Measurements from ENCODE around the gene USP38.
"Not testable (repeated sequence)": the region's sequence is repeated elsewhere in the genome, so short reads cannot be mapped to it uniquely, and the experiment has no call there.

Gene USP38

DNA sequence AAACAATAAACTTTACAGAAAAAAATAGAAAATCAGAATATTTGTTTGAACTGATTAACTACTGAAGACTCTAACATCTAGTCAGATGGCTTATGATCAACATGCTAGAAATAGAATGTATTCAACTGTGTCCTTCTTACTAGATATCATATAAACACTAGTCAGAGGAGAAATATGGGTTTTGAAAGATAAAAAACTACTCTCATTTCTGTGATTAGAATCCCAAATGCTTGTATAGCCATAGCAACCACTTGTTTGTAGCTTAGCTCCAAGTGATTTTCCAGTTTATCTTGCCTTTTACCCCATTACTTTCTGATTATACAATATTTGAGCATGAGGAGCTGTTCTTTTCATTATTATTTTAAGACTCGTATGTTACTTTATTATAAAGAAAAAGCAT, 31.2 kb downstream of the USP38 start:
- DNase-seq (ENCODE audit: low read depth in 2 of 2), result no peak

DNA sequence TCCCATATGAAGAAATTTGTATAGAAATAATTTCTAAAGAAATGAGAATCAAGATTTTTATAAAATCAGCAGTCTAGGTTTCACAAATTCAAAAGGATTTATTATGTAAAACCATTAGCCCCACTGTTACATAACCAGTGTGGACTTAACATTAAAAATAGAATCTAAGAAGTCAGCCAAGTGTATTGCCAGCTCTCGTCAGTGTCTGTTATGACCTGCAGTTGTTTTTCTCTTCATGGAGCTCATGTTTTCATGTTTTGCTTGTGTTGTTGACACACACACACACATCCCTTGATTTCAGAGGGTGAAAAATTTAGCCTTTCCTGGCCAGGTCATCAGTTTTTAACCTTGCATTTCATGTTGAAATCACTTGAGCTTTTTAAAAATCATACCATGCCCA, 39.5 kb downstream of the USP38 start:
- DNase-seq (ENCODE audit: low read depth in 2 of 2), result no peak

DNA sequence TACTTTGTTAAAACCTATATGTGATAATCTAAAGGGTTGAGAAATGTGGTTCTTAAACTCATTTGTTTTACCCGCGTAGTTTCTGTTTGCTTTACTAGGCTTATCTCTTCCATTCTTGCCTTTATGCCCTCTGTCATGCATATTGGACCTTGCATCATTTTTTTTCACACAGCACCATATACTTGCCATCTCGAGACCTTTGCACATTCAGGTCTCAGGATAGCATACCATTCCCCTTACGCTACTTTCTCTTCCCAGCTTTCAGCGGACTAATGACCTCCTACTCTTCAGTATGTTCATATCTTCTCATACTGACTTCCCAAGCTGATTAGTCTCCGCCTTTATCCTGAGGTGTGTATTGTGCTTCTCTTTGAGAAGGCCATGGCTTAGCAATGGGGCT, 40.5 kb downstream of the USP38 start:
- DNase-seq (ENCODE audit: low read depth in 2 of 2), result no peak

DNA sequence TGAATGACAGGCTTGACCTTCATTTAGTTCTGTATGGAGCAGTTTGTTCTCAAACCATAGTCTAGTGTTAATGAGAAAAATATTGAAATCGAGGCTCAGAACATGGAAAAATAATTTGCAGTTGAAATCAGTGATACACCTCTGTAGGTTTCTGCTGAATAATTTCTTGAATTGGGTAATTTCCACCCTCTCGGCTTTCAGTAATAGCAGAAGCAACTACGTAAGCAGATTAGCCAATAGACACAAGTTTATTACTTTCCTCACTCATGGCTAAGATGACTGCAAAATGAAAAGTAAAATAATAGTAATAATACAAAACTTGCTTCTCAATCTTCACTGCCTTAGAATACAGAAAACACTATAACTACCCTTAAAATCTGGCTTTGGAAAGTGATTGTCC, 46.0 kb downstream of the USP38 start:
- DNase-seq (ENCODE audit: low read depth in 2 of 2), result no peak

DNA sequence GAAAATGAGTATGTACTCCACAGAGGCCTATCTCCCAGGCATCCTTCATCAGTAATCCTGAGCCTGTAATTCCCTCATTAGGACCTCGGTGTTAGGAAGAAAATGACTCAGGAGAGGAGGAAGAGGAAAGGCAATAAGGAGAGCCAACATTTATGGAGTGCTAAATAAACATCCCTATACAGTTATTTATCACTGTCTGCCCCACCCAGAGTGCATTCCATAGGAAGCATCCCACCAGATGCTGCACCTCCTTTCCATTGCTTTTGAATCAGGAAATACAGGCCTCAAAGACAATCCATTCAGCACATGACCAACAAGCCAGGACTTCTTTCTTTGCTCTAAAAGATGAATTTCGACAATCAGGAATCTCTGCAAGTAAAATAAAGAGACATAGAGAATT, 47.6 kb downstream of the USP38 start:
- DNase-seq (ENCODE audit: low read depth in 2 of 2), result no peak

DNA sequence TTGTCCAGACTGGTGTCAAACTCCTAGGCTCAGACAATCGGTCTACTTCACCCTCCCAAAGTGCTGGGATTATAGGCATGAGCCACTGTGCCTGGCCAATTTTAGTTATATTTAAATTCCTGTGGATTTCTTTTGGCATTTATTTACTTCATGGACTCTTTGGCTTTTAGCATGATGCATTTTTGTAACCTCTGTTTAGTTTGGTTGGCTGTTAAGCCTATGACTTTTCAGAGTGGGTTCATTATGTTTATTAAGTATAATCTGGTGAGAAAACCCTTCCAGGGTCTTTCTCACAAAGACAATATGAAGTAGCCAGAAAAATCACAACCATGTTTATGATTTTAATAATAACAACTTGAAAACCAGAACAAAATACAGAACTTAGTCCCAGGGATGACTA, 49.4 kb downstream of the USP38 start:
- no peak for DNase-seq (ENCODE audit: low read depth in 2 of 2)

DNA sequence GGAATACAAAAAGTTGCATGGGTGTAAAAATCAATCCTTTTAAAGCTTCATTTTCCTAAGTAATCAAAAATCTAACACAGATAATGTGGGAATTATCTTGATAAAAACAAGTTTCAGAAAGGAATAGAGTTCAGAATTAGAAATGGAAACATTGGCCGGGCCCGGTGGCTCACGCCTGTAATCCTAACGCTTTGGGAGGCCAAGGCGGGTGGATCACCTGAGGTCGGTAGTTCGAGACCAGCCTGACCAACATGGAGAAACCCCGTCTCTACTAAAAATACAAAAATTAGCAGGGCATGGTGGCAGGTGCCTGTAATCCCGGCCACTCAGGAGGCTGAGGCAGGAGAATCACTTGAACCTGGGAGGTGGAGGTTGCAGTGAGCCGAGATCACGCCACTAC, 52.5 kb downstream of the USP38 start:
- DNase-seq (ENCODE audit: low read depth in 2 of 2), result not testable (repeated sequence)

DNA sequence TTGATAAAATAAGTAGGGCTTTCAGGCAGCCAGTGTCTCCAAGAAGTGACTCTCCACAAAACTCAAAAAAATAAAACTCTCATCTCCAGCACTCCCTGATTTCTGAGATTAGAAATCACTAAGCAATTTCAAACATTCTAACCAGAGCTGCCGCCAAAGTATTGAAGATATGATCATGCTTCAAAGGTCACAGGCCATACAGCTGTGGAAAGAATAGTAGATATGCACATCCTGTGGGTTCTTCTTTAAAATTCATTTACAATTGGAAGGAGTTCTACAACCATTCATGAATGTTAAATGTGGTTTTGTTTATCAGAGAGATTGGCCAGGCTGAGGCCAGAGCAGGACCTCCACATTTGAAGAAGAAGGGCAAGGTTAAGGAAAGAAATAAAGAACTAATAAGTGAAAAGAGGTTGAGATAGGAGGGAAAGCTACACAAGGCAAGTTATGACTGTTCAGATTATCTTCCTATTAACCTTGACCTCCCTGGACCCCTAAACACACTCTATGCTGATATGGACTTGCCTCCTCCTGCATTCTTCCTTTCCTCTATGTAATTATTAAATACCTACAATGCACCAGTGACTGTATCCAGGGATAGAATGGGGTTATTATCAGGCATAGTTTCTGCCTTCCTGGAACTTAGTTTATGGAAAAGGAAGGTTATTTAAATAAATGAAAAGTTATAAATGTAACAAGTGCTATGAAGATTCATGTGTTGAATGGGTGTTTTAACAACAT, 56.4 kb downstream of the USP38 start:
- DNase-seq (ENCODE audit: low read depth in 2 of 2), result no peak

DNA sequence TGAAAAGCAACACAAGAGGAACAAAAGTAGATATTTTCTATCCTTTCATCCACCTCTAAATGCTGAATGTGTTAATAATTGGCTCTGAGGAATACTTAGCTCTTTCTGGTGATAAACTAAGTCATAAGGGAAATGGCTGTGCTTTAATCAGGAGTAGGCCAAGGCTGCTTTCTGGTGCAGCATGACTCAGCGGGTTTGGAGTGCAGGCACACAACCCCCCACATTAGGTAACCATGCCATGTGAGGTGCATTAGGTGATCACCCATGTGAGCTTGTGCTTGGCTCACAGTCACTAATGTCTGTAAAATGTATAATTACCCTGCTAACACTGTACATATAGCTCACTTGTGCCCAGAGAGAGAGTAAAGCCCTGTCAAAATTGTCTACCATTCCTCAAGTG, 57.2 kb downstream of the USP38 start:
- DNase-seq (ENCODE audit: low read depth in 2 of 2), result no peak

DNA sequence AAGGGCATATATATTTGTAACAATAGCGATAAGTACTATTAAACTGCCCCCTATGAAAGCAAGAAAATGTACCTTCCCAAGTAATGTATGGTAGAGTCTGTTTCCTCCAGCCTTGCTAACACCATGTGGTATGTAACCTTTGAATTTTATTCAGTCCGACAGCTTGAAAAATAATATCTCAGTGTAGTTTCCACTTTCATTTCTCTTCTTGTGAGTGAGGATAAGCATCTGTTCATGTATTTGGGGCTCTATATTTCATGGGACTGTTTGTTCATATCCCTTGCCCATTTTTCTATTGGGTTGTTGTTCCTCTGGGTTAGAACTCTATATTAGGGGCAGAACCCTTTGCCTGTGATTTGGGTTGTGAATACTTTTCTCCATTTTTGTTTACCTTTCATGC, 58.3 kb downstream of the USP38 start:
- DNase-seq (ENCODE audit: low read depth in 2 of 2), result no peak

DNA sequence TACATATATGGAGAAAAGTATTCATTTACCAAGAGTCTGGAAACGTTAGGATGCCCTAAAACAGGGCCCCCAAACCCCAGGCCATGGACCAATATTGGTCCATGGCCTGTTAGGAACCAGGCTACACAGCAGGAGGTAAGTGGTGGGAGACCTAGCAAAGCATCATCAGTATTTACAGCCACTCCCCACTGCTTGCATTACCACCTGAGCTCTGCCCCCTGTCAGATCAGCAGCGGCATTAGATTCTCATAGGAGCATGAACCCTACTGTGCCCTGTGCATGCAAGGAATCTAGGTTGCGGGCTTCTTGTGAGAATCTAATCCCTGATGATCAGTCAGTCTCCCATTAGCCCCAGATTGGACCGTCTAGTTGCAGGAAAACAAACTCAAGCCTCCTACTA, 62.3 kb downstream of the USP38 start:
- DNase-seq (ENCODE audit: low read depth in 2 of 2), result no peak

DNA sequence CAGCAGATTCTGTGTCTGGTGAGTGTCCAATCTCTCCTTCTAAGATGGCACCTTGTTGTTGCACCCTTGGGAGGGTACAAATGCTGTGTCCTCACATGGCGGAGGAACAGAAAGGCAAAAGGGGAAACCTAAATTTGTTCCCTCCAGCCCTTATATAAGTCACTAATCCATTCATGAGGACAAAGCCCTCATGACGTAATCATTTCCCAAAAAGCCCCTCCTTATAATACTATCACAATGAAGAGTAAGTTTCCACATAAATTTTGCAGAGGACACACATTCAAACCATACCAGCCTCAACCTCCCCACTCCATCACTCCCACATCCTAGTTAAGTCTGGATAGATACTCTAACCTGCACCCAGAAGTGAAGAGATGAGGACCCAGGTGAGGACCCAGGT, 63.1 kb downstream of the USP38 start:
- DNase-seq (ENCODE audit: low read depth in 2 of 2), result no peak

DNA sequence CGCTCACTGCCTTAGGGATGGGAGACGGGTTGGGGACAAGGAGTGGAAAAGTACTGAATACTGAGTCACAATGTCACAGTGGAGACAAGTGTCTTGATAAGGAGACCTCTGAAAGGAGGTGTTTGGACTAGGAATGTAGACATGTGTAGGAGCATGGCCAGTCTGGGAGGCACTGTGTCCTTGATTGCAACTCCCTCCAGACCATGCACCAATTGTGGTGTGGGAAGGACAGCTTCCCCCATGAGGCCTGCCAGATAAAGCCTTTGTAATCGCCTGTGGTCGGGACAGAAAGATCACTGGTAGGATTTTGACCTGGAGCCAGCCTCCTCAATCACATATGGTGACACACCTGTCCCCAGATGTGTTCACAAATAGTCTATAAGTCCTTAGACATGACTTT, 64.1 kb downstream of the USP38 start:
- no peak for DNase-seq (ENCODE audit: low read depth in 2 of 2)

DNA sequence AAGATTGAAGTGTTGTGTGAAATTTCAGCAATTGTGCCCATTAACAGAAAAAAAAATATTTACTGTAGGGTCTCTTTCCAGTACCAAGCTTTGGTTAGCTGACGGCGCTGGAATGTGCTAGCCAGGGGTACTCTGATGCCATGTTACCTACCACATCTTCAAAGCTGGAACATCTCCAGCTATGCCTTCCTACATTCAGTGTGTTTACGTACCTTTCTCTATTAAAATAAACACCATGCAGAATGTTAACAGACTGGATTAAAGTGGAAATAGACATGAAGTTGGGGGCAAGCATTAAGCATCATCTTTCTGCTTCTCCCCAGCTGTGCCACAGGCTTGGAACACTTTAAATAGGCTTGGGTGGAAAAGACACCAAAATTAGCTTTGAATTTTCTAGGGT, 65.9 kb downstream of the USP38 start:
- DNase-seq (ENCODE audit: low read depth in 2 of 2), result no peak

DNA sequence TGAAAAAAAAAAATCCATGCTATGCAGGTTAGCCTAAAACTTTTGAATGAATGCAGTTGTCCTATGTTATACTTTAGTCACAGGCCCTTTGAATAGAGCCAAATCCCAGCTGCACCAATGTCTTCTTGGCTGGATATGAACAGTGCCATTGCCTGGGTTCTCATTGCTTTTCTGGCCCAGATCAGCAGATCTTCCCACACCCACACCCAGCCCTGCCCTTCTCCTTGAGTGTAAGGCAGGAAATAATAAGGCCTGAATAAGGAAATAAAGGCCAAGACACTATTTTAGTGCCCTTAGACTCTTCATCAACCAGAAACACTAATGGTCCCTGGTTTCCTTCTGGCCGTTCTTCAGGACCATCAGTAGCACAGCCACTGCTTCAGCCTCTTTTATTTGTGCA, 66.6 kb downstream of the USP38 start:
- no peak for DNase-seq (ENCODE audit: low read depth in 2 of 2)

DNA sequence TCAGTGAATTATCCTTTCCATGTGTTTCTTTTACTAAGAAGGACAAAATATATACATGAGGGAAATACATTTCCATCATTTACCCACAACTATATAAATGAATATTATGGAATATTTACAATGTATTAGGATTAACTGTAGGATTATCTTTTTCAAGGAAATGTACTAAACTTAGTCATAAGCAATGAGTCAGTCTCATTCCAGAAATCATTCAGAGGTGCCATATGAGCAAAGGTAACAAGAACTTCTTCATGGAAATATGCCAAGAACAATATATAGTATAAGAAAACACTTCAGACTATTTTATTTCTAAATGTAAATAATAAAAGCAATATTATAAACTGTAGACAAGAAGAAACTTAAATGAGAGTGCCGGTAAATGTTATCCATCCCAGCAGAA, 67.1 kb downstream of the USP38 start:
- no peak for DNase-seq (ENCODE audit: low read depth in 2 of 2)

DNA sequence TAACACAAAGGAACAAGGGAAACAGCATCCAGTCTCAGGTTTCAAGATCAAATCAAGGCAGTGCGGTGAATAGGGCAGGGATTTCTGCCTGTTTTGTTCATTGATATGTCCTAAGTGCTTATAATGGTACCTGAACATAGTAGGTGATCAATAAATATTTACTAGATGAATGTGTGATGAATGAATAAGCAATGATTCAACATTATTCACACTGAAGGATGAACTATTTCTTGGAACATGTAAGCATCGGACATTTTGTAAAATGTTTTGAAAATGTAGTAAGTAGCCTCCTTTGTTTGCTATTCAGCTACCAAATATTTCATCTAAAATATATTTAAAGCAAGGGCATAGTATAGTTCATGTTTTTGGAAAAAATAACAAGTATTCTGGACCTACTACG, 67.8 kb downstream of the USP38 start:
- DNase-seq (ENCODE audit: low read depth in 2 of 2), result no peak

DNA sequence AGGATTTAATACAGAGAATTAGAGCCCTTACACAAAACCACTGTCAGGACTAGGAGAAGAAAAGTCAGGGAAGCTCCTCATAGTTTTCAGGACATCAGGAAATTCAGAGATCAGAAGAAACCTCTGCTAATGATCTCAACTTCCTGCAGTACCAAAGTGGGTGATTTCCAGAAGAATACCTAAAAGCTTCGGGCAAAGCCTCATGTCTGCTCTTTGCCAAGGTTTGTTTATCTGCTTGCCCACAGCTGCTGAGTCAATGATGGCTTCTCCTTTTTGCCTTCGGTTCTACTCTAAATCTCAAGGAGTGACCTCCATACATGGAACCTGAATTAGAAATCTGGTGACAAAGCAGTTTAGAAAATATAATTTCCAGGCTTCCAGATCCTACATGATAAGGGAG, 68.4 kb downstream of the USP38 start:
- no peak for DNase-seq (ENCODE audit: low read depth in 2 of 2)

DNA sequence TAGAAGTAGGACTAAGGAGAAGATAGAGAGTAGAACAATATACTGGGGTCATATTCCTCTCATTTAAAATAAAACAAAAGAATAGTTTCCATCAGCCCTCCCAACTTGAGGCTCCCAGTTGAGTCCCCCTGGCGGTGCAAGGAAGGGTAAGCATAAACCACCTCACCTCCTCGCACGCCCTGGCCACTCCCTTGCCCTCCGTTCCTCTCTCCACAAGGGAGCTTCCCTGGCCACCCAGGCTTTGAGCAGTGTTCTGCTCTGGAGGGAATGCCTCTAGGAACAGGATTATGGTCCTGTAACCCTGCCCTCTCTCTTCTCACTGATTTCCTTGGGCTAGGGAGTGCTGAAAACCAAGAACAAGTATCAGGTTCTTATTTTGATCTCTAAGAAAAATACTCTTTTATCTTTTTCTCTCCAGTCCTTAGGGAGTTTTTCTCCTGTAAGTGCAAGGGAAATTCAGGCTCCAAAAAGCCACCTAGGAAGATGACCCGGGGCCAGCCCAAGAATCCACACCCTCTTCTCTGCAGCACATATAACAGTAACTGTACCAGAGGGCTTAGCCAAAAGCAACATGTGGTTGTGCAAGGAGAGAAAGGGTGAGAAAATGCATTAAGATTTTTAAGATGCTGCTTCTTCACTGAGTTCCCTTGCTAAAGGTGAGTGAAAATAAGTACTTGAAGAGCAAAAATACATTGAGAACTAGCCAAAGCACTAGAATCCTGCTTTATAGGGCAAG, 69.9 kb downstream of the USP38 start:
- DNase-seq (ENCODE audit: low read depth in 2 of 2), result no peak

DNA sequence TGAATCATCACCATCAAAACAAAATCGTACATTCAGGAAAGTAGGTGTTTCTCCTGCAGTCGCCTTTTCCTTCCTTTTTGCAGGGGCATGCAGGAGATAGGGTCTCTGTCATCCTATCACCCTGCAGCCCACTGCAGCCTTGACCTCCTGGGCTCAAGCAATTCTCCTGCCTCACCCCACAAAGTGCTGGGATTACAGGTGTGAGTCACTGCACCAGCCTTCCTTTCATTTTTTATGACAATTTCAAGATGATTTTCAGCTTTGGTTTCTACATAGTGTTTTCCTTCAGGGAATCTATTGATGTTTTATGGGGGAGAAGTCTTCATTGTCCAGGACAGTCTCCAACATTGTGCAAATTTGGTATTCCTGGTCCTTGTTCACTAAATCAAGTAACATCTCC, 71.7 kb downstream of the USP38 start:
- no peak for DNase-seq (ENCODE audit: low read depth in 2 of 2)

DNA sequence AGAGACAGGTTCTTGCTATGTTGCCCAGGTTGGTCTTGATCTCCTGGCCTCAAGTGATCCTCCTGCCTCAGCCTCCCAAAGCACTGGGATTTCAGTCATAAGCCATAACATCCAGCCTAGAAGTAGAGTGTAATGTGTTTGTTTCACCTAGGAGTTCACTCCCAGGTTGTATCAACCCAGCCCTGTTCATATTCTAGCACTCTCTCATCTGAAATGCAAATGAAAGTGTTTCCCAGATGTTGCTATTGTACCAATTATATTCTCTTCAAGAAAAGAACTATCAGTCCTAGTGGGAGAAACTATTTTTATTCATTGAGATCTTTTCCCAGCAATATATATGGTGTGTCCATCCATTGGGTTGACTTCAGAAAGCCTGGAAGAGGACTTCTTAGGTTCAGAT, 72.6 kb downstream of the USP38 start:
- no peak for DNase-seq (ENCODE audit: low read depth in 2 of 2)

DNA sequence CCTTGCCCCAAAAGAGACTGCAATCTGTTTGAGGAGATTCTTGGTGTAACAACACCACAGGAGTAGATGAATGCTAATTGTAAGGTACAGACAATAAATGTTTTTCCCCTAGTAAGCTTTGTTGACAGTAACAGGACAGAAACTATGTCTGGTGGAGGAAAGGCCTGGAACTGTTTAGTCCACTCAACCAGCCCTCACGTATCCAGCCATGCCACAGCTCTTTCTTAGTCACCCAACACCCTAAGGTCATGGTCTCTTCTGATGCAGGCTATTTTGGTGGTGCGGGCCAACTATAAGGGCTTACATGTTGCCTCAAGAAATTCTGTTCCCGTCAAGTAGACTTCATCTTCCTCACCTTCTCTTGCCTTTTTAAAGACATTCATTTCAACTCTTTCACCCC, 76.0 kb downstream of the USP38 start:
- no peak for DNase-seq (ENCODE audit: low read depth in 2 of 2)

DNA sequence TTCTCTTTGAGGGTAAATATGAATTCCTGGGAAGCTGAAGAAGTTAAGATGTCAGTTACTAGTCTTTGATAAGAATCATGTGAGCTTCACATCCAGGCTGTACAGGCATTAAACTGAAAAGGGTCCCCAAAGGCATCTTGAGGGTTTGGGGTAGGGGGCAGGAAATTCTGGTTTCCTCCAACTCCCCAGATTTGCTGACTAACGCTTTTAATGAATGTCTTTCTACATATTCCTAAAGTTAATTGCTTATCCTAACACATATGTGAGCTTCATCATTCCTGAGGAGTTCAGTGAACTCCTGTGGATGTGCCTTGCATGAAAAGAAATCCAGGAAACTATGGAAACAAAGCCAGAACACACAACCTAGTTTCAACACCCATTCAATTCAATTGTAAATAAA, 78.1 kb downstream of the USP38 start:
- DNase-seq (ENCODE audit: low read depth in 2 of 2), result no peak

DNA sequence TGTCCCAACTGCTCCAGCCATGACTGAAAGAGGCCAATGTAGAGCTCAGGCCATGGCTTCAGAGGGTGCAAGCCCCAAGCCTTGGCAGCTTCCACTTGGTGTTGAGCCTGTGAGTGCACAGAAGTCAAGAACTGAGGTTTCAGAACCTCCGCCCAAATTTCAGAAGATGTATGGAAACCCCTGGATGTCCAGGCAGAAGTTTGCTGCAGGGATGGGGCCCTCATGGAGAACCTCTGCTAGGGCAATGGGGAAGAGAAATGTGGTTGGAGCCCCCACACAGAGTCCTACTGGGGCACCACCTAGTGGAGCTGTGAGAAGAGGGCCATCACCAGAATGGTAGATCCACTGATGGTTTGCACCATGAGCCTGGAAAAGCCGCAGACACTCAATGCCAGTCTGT, 83.0 kb downstream of the USP38 start:
- DNase-seq (ENCODE audit: low read depth in 2 of 2), result not testable (repeated sequence)

All from fibroblast of skin of left biceps (primary cell).